ENCODE measurements around the gene HIF1AN.
"Not testable (repeated sequence)": the region's sequence is repeated elsewhere in the genome, so short reads cannot be mapped to it uniquely, and the experiment has no call there.

The HIF1AN gene

DNA sequence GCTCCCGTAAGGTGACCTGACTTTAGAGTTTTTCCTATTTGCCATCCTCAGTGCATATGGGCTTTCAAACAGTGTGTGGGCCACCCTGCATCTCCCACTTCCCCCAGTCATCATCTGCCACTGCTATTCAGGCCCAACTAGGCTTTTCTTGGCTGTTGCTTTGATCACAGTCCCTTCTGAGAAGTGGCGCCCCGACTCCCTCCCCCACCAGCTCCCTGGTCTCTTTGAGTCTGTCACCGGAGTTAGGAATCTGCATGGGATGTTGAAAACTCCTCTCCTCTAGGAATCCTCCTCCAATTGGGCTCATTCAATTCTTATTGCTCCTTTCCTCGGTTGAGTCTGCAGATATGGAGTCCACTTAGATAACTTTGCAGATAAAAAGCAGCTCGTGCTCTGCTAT, 32.1 kb downstream of the HIF1AN start:
- DNase-seq: no peak

DNA sequence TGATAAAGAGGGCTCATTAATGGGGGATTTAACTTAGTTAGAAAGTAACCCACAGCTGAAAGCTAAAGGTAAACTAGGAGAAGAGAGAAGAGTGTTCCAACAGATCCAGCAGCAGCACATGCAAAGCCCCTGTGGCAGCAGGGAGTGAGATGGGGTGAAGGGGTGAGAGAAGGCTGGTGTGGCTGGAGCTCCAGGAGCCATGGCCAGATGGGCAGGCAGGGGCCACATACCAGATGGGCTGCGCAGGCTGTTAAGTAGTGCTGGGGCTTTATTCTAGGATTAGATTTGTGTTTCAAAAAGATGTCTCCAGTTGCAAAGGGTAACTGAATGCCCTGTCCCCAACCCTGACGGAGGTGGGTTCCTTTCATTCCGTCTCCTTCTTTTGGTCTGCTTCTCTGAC, 33.2 kb downstream of the HIF1AN start:
- DNase-seq: no peak

DNA sequence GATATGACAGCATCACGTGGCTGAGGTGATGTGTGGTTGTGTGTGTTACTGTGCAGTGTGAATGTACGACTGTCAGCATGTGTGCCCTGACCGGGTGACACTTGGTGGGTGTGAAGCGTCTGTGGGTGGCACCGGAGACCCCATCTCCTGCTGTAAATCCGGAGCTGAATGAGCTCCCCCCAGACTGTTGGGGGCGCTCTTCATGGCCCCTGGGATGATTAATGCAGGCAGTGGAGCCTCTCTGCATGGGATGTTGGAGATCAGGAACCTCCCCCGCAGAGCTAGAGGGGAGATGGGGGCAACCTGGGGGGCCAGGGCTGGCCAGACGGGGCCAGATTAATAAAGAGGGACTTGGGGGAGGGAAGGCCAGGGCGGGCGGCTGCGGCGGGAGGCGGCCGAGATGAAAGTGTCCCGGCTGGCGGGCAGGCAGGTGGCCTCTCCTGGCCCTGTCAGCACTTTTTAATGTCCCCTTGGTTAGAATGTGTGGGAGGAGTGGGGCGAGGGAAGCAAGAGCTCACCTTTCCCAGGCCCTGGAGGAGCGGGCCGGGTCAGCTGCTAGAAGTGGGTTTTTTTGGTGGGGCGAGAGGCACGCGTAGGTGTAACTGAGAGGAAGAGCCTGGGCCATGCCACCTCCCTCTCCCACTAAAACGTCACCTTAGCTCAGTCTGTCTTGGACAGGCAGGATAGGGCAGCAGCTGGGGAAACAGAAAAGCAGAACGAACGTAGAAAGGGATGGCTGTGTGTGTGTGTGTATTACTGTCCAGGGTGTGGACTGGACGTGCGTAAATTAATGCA, 34.1 kb downstream of the HIF1AN start:
- no peak for DNase-seq

DNA sequence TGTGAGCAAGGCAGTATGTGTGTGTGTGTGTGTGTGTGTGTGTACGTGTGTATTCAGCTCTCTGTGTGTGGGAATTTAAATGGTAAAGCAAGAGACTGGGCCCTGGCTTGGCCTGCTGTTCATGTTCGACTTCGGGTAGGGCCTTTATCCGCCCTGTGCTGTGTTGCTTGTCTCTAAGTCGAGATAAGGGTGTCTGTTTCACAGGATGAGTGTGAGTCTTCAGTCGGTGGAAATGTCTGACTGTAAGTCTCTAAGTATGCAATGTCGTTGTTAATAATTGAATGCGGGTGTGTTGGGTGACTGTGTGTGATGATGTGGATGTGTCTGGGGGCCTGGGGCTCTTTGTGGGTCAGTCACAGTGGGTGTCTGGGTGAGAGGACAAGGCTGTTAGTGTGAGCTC, 34.8 kb downstream of the HIF1AN start:
- no peak for DNase-seq

DNA sequence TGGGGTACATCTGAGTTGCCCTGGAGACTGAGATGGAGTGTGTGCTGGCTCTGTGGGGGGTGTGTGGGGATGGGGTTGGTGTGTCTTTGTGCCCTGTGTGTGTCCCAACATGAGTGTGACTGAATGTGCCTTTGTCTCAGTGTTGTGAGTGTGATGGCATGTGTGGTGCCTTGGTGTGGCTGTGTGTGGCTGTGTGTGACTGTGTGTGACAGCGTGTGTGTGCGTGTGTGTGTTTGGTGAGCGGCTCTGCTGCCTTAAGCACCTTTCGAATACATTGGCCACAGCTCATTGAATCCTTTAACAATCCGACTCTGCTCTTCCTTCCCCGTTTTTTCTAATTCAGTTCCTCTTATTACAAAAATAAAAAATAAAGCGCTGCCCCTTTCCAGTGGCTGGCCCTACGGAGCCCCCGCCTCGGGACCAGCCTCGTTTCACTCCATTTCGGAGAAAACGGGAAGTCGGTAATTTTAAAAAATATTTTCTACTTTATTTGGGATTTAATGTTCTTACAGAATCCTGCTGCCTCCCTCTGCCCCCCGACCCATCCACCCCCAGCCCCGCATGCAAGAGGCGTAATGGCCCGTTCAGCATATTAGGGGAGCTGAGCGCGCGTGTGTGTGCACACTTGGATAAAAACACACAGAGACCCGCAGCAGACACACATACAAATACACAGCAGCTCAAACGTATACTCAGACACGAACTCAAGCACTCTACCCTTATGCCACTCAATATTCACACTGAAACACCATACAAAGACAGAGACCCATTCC, 35.5 kb downstream of the HIF1AN start:
- DNase-seq: no peak

DNA sequence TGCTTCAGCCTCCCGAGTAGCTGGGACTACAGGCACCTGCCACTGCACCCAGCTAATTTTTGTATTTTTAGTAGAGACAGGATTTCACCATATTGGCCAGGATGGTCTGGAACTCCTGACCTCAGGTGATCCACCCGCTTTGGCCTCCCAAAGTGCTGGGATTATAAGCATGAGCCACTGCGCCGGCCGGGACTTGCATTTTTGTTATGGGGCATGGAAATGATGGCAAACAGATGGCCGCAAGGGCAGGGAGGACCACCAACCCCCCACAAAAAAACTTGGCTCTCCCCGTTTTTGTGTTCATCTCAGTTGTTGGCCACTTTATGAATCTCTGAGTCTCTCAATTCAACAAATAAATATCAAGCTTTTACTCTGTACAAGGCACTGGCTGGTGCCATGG, 39.4 kb downstream of the HIF1AN start:
- DNase-seq: not testable (repeated sequence)

DNA sequence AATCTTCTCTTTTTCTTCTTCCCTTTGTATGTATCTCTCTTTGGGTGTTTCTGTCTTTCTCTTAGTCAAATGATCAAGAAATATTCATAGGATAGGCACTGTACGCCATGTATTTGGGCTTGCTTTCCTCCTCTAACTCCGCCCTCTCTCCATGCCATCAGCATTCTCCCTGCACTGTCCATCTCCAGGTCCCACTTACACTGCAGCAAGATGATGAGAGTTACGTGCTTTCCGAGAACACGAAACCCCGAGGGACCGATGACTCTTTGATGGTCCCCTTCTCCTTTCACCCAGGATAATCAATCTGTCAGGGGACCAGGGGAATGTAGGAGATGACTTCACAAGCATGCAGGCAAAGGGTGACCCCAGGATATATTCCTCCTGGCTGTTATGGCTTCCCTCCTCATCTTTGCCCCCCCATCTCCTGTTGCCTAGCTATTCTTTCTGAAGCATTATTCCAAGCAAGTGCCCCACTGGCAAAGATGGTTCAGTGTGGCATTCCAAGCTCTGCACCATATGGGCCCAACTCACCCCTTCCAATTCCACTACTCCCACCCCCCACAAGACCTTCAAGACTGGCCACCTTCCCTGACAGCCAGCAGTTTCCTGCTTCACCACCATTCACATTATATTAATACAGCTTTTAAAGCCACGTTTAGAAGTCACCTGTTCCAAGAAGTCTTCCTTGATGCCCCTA, 40.0 kb downstream of the HIF1AN start:
- no peak for DNase-seq

DNA sequence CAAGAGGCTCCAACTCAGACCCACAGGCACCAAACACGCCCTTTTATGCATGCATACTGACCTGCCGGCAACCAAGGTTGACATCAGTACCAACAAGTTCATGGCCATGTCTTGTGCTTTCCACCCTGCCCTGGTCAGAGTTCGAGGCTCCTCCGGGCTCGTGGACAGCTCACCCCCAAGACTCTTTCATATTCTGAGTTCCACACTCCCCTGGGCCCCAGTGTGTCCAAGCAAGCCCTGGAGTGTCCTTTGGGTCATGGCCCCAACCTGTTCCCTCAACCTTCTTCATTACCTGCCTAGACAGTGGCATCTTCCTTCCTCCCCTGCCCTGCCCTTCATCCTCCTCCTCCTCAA, 40.5 kb downstream of the HIF1AN start:
- DNase-seq: no peak

DNA sequence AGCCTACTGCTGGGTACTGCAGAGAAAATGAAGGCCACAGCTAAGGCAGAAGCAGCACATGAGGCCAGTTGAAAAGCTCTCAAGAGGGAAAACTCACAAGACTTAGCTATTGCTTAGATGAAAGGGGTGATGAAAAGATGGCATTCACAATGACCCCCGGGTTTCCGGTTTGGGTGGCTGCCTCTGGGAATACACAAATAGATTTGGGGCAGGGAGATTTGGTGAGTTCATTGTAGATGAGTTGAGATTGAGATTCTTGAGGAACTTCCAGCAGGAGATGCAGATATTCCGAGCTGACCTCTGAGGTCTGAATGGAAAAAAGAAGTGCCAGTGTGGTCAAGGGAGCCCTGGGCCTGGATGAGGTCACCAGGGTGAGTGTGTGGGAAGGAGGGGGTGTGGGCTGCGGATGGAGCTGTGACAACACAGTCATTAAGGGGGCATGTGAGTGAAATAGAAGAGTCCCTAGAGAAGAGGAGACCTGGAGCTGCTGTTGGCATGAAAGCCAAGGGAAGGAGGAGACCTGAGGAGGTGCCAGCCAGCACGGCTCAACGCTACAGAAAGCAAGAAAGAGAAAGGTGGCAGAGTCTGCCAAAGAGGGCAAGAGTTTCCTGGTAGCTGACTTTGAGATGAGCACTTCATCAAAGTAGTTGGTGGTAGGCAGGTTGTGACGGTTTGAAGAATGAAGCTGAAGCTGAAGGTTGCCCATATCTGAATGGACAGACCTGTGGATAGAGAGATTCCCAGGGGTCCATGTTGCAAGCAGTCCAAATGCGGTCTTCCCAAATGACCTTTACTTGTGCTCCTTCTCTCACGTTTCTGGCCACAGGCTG, 43.7 kb downstream of the HIF1AN start:
- no peak for DNase-seq

DNA sequence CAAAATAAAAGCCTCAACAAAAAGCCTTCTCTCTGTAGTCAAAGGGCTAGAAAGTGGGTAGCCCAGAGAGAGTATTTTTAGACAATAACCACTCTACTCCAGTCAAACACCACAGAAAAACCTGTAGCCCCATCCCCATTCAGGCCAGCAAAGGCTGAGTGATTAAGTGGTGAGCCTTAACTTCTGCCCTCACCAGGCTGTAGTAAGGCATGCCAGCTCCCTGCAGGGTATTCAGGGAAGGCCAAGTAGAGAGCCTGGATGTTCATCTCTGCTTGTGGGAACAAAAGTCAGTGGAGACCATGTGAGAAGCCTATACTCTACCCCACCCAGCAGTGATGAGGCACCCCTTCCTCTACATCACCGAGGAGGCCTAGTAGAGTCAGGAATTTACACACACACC, 51.2 kb downstream of the HIF1AN start:
- no peak for DNase-seq

DNA sequence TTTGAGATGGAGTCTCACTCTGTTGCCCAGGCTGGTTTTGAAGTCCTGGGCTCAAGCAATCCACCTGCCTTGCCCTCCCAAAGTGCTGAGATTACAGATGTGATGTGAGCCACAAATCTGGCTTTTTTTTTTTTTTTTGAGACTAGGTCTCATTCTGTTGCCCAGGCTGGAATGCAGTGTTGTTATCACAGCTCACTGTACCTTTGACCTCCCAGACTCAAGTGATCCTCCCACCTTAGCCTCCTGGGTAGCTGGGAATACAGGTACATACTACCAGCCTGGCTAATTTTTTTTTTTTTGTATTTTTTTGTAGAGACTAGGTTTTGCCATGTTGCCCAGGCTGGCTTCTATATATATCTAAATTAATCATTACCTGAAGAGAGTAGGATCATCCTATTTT, 62.4 kb downstream of the HIF1AN start:
- no peak for DNase-seq

DNA sequence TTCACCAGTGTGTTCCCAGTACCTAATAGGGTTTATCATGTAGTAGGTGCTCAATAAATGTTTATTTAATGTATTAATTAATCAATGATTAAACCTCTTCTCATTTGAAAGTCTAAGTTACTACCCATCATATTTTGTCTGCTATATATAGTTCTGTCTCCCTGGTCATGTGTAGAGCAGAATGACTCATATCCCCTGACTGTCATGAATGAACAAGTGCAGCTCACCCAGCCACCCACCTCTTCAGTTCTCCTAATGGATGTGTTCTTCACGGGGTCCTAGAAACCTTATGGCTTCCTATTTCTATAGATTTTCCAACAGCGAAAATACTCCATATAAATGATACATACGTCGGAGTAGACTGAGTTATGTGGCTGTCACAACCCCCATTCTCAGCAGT, 64.5 kb downstream of the HIF1AN start:
- DNase-seq: no peak

DNA sequence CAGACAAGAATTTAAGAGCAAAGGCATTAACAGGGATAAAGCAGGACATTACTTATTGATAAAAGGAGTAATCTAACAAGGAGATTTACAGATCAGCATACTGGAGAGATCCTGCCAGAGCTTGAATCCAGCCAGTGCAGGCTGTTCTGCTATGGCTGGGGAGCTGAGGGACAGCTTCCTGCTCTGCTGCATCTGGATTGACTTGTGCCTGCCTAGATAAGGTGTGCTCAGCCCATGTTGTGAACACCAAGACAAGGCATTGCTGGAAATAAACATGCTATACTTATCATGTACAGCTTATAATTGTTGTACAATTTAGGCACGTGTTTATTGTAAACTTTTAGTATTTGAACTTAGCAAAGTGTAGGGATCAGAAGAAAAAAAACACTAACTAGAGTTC, 71.7 kb downstream of the HIF1AN start:
- DNase-seq: no peak

Measured in T-helper 1 cell (primary cell).